ENCODE data around the gene ARHGAP15. TPM values are rescaled to one million over a fixed set of nuclear protein-coding genes. Genes with fewer than 3 reads are reported as not detected.

ARHGAP15 gene
- total RNA-seq, 2 donors from 2014 or later = 11.0 to 11.8 TPM

GRCh38 chr2:143375384-143375880 is 246.2 kb downstream of the ARHGAP15 start:
- H3K9me3 ChIP-seq = no peaks in the 10 kb centered on the region
- no peaks in the 10 kb centered on the region for H3K4me1 ChIP-seq (ENCODE audit: control insufficient read depth in 1 of 2, low read depth in 2 of 2)
- H3K4me3 ChIP-seq = no peak overlapping the region
- ATAC-seq (ENCODE audit: insufficient number of reproducible peaks, low FRiP score, low read depth) (no peak), DNase-seq (ENCODE audit: low spot score) (no peak)
- H3K27ac ChIP-seq = no peak overlapping the region
- no peaks in the 10 kb centered on the region for H3K27me3 ChIP-seq (replicated peaks; ENCODE audit: insufficient read depth)
- H3K36me3 ChIP-seq = no peaks in the 10 kb centered on the region
- no peak for TF ChIP-seq CTCF (IDR thresholded peaks at IDR 0.05)

DNA sequence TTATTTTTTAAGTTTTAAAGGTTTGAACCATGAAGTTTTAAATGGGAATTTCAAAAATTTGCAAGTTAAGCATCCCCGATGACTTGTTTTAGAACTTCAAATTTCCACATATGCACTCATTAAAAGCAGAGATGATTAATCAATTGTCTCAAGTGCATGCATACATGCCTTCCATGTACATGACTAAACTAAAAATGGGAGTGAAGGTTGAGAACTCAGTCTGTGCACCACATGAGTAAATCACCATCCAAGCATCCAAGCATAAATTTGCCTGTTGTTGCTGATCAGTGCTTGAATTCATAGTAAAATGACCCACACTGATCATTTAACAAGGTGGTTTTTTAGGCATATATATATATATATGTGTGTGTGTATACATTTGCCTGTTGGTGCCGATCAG is 249.8 kb downstream of the ARHGAP15 start:
- no peak overlapping the region for H3K27ac ChIP-seq
- no peaks in the 10 kb centered on the region for H3K4me1 ChIP-seq (ENCODE audit: control insufficient read depth in 1 of 2, low read depth in 2 of 2)
- ATAC-seq (ENCODE audit: insufficient number of reproducible peaks, low FRiP score, low read depth) (no peak), DNase-seq (ENCODE audit: low spot score) (no peak)
- no peaks in the 10 kb centered on the region for H3K27me3 ChIP-seq (replicated peaks; ENCODE audit: insufficient read depth)
- no peak for TF ChIP-seq CTCF (IDR thresholded peaks at IDR 0.05)
- no peaks in the 10 kb centered on the region for H3K9me3 ChIP-seq
- H3K36me3 ChIP-seq = no peaks in the 10 kb centered on the region
- H3K4me3 ChIP-seq = no peak overlapping the region

DNA sequence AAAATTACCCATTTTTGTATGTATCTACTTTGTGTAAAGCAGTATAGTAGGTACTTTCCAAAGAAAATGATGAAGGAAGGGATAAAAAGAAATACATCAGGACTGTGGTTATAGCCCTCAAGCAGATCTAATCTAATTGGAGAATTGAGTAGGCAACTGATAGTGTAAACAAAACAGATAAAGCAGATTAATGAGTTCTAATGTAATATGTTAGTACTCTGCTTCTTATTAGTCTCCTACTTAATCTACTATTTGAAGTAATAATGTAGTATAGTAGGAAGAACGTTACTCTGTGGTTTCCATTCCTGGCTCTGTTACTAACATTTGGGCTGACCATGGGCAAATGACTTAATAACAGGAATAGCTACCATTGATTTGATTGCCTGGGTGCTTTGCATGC is 250.7 kb downstream of the ARHGAP15 start:
- Histone ChIP-seq H3K27ac (no peak overlapping the region), H3K36me3 (no peaks in the 10 kb centered on the region), H3K4me1 (ENCODE audit: control insufficient read depth in 1 of 2, low read depth in 2 of 2) (no peaks in the 10 kb centered on the region), H3K4me3 (no peak overlapping the region), H3K27me3 (replicated peaks; ENCODE audit: insufficient read depth) (no peaks in the 10 kb centered on the region), H3K9me3 (no peaks in the 10 kb centered on the region)
- TF ChIP-seq CTCF (IDR thresholded peaks at IDR 0.05) = no peak
- DNase-seq (ENCODE audit: low spot score) = no peak
- ATAC-seq (ENCODE audit: insufficient number of reproducible peaks, low FRiP score, low read depth) = no peak

DNA sequence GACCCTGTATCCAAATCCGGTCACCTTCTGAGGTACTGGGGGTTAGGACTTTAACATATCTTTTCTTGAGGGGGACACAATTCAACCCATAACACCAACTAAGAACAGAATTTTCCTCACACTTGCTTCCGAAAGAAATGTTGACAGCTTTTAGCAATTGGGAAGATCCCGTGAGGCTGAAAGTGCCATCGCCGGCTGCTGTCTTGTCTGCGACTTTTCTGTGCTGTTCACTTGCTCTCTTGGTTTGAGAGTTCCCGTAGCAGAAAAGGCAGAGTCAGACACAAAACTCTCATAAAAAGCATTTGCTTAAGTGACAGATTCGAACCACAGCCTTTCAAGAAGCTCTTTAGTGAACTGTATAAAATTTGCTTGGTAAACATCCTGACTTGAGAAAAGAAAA is 253.4 kb downstream of the ARHGAP15 start:
- no peaks in the 10 kb centered on the region for H3K4me1 ChIP-seq (ENCODE audit: control insufficient read depth in 1 of 2, low read depth in 2 of 2)
- no peak overlapping the region for H3K27ac ChIP-seq
- TF ChIP-seq CTCF (IDR thresholded peaks at IDR 0.05) = no peak
- no peaks in the 10 kb centered on the region for H3K9me3 ChIP-seq
- ATAC-seq (ENCODE audit: insufficient number of reproducible peaks, low FRiP score, low read depth) (no peak), DNase-seq (ENCODE audit: low spot score) (no peak)
- H3K4me3 ChIP-seq = no peak overlapping the region
- H3K27me3 ChIP-seq (replicated peaks; ENCODE audit: insufficient read depth) = no peaks in the 10 kb centered on the region
- H3K36me3 ChIP-seq = no peaks in the 10 kb centered on the region

GRCh38 chr2:143383016-143383415 is 253.8 kb downstream of the ARHGAP15 start:
- Histone ChIP-seq H3K27ac (no peak overlapping the region), H3K9me3 (no peaks in the 10 kb centered on the region), H3K27me3 (replicated peaks; ENCODE audit: insufficient read depth) (no peaks in the 10 kb centered on the region), H3K4me1 (ENCODE audit: control insufficient read depth in 1 of 2, low read depth in 2 of 2) (no peaks in the 10 kb centered on the region), H3K4me3 (no peak overlapping the region), H3K36me3 (no peaks in the 10 kb centered on the region)
- ATAC-seq (ENCODE audit: insufficient number of reproducible peaks, low FRiP score, low read depth) (no peak), DNase-seq (ENCODE audit: low spot score) (no peak)
- TF ChIP-seq CTCF (IDR thresholded peaks at IDR 0.05) = no peak

Measured in thoracic aorta (tissue), 2 donors.